ENCODE results near the gene ATP2B3.

- no peak for TF ChIP-seq CTCF (IDR thresholded peaks at IDR 0.05)
- TF ChIP-seq POLR2AphosphoS5 (IDR thresholded peaks at IDR 0.05): no peak
Measured at GRCh38 chrX:153498453-153498852, 19.0 kb upstream of the ATP2B3 start.

Data from upper lobe of left lung (tissue), 4 donors.